Inflammatory macrophage treated with lipopolysaccharide for 4 hours (primary cell): ENCODE data around the gene SPR.

Source experiments
- DNase-seq: peaks from one replicate; pipeline ENCODE4 v3.0.0-alpha.2; 2020

Gene SPR

GRCh38 chr2:72887032-72887739, at the start of gene SPR:
TSS of gene SPR (plus strand) at chr2:72887408. CDS start at chr2:72887433, 25 bp downstream.
- peak; percentile 71 for DNase-seq

- no peak for DNase-seq
Observed at GRCh38 chr2:72840066-72840465, 47.1 kb upstream of the SPR start.

GRCh38 chr2:72841462-72842125, 45.6 kb upstream of the SPR start:
- DNase-seq, result no peak

GRCh38 chr2:72843301-72843700, 43.9 kb upstream of the SPR start:
- no peak for DNase-seq

GRCh38 chr2:72846171-72847095, 40.8 kb upstream of the SPR start:
- DNase-seq, result no peak

GRCh38 chr2:72847534-72848315, 39.5 kb upstream of the SPR start:
- DNase-seq, result no peak

- no peak for DNase-seq
Observed at GRCh38 chr2:72848436-72849137, 38.6 kb upstream of the SPR start.

GRCh38 chr2:72849138-72849462, 38.1 kb upstream of the SPR start:
- DNase-seq, result no peak

- DNase-seq, result no peak
Observed at GRCh38 chr2:72851333-72851732, 35.9 kb upstream of the SPR start.

GRCh38 chr2:72859831-72860262, 27.4 kb upstream of the SPR start:
- peak; percentile 36 for DNase-seq

GRCh38 chr2:72862239-72862988, 24.8 kb upstream of the SPR start:
- peak; percentile 81 for DNase-seq

- DNase-seq, result no peak
Observed at GRCh38 chr2:72863046-72863445, 24.2 kb upstream of the SPR start.

- DNase-seq, result no peak
Observed at GRCh38 chr2:72864500-72864899, 22.7 kb upstream of the SPR start.

- no peak for DNase-seq
Observed at GRCh38 chr2:72871060-72871459, 16.1 kb upstream of the SPR start.

- DNase-seq, result no peak
Observed at GRCh38 chr2:72871880-72872279, 15.3 kb upstream of the SPR start.

- DNase-seq, result peak; percentile 27
Observed at GRCh38 chr2:72883356-72883962, 3.7 kb upstream of the SPR start.

- no peak for DNase-seq
Observed at GRCh38 chr2:72886505-72887031, 640 bp upstream of the SPR start.

- DNase-seq, result peak; percentile 75
Observed at GRCh38 chr2:72887740-72888437, 681 bp downstream of the SPR start.

- no peak for DNase-seq
Observed at GRCh38 chr2:72888438-72889202, 1.4 kb downstream of the SPR start.
